NCI-H2196 treated with DMSO at 0.1 percent for 48 hours (cell line): ENCODE data around the gene SLC8A3.

Experiments used
- DNase-seq: peaks from one replicate; lab custom pipeline; 2025; ENCODE audit not compliant: unreplicated experiment; lab: John Stamatoyannopoulos, UW

Gene SLC8A3

DNA sequence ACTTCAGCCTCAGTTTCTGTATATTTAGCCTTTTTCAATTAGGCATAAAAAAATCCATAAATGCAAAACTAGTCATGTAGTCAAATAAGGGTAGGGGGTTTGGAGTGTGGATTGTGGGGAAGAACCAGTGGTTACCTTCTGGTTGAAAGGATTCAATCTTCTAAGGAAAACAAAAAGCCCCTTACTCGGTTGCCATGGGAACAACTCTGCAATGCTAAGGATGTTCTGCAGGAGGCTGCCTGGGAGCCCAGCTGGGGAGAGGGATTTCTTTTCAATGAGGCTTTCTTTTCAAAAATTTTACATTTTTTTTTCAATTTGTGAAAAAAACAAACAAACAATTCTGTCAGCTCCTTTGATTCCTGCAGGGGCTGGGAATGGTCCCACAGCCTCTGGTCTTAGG is 67.2 kb downstream of the SLC8A3 start:
- no peak for DNase-seq

DNA sequence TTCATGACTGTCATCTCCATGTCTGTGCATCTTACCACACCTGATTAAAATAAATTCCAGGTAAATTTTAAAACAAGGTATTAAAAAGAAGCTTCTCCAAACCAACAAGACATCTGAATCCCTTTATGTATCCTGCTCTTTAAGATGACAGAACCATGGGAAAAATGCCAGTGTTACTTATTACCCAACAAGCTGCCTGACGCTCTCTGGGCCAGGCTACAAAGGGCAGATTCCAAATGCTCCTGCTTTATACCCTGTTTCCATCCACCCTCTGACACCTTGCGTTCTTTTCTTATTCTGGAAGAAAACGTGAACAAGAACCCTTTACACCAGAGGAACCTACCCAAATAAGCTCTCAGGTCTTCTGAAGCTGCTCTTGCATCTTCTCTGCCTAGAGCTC is 70.7 kb downstream of the SLC8A3 start:
- DNase-seq = no peak

DNA sequence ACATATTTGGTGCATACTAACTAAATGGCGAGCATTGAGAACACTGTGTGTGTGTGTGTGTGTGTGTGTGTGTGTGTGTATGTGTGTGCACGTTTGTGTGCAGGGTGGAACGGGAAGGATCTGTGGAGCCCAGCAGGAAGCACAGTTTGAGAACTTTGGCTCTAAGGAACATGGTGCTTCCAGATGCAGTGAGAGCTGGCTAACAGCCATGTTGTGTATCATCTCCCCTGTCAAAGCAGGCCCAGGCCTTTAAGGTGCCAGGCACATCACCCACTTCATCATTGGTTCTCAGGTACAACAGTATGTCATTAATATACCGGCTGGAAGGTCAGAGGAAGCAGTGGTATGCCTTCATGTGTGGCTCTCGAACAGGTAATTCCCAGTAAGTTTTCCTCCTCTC is 72.5 kb downstream of the SLC8A3 start:
- DNase-seq = no peak

DNA sequence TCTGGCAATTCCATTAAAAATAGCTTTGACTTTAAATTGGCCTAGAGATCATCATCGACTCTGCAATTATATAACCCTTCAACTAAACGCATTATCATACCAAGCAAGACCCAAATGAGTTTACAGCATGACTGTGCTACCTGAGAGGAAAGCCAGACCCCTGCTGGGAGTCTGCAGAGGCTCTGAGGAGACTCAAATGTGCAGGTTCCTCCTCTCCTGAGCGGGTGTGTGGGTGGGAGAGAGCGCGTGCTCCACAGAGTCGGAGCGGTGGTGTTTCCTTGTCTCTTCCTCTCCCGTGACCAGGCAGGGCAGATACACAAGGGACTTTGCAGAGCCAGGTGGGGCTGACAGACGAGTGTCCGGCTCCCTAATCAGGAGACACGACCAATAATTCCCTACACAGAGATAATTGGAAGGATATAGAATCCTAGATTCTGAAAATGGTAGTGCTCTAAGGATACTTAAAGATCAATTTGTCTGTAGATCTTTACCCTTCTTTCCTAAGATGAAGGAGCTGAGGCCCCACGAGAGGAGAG is 74.1 kb downstream of the SLC8A3 start:
- no peak for DNase-seq

DNA sequence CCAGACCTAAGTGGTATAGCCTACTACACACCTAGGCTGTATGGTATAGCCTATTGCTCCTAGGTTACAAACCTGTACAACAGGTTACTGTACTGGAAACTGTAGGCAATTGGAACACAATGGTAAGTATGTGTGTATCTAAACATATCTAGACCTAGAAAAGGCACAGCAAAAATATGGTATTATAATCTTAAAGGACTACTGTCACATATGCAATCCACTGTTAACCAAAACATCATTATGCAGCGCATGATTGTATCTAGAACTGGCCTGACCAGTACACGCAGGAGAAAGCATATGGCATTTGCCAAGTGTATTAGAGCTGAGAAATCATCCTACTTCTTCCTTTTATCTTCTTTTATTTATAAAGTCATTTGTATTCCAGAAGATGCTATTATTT is 75.5 kb downstream of the SLC8A3 start:
- no peak for DNase-seq

DNA sequence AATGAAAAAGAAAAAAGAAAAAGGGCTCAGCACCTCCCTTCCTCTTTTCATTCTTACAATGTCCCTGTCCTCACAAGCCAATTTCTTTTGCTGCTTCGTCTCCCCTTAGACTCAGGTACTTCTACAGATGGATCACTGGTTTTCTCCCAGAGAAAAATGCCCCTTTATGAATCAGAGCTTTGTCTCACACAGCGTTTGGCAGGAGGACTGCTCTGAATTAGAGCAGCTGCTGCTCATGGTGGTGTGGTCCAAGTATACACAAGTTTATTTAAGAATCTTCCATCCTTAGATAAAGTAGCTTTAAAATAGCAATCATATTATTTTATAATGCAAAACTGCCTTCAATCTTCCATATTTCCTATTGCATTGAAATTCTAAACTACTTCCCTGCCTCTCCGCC is 80.3 kb downstream of the SLC8A3 start:
- no peak for DNase-seq

DNA sequence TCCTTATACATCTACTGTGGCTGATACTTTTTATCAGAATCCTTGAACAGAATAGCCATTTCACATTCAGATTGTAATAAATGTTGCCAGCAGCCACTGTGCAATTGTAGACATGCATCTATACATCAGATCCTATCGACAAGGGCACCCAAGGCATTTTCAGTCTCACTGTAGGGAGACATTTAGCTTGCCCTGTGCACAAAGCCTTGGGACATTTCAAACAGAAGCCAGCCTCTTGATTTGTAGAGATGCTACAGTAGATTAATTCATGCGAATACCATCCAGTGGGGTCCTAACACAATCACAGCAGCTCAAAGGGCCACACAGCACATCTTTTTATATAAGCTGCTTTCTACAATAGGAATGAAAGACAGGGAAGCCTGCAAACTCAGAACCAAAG is 81.4 kb downstream of the SLC8A3 start:
- no peak for DNase-seq

DNA sequence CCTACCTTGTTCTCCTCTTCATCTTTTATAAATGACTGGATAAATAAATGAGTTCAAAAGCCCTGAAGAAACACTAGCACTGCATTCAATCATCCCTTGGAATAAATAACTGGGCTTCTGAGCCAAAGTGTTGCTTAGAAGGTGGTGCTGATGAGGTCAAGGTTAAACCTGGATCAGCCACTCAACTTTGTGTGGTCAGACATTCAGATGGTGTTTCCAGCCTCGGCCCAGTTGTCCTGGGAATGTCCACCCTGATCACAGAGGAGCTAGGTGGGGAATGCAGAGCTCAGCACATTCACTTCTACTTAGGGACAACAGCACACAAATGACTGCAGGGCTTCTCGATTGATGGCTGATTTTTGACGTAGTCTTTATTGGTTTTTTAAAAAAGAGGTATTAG is 88.7 kb downstream of the SLC8A3 start:
- DNase-seq = no peak

DNA sequence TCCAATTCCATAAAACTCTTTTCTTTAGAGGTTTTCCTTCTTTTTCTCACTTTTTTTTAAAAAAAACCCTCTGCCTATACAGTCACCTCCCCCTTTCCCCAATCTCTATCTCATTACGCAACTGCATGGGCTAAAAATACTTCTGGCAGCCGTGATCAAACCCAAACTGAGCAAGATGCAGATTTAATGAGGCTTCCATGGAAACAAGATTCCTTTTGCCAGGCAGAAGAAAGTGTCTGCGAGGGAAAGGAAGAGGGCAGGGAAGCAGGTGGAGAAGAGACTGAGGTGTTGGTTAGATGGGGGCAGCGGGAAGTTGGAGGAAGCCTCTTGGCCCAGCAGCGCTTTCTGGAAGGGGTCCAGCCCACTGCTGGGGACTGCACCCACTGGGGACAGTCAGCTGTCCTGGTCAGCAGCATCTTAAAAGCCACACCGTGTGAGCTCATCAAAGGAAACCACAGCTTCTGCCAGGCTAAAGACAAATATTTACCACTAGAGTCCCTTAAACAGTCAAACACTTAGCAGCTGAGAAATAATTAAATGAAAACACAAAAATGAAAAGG is 90.4 kb downstream of the SLC8A3 start:
- DNase-seq = peak; percentile 83

DNA sequence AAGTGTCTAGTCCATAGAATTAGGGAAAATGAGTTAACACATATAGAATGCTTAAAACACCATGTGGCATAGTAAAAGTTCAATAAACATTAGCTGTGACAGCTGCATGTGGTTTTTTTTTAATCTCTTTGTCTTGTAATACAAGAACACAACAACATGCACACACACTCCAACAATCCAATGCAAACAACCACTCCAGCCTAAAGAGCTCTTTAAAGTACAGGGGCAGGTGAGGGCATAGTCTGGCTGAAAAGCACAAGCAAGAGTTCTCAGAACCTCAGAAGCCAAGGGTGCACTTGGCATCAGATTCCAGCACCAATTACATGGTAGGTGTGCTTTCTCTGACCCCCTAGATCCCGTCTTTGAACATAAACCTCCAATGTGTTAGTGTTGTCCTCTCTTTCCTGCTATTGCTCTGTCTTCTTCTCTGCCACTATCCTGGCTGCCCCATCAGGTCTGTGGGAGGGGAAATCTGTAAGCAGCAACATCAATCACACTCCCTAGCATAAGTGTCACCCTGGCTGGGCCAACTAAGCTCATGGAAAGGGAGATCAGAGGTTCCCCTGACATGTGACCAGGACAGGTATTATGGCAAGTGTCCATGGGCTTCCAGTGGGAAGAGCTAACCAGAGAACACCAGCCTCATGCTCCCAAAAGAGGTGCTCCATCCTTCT is 91.0 kb downstream of the SLC8A3 start:
- DNase-seq = peak; percentile 83

DNA sequence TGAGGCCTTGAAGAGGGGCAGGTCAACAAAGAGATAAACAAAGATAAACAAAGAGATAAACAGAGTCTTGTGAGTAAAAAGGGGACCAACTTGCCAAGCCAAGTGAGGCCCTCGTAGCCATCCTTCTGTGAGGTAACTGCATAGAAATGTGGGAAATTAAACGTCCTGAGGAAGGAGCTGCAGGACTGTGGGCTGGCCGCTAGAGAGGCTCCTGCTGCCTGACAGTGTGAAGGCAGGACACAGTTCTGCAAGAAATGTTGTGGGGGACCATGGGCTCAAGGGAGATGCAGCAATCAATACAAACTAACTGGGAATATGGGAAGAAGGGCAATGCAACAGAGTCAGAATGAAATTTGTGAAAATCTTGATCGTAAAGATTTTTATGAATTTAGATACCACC is 91.9 kb downstream of the SLC8A3 start:
- peak; percentile 13 for DNase-seq

DNA sequence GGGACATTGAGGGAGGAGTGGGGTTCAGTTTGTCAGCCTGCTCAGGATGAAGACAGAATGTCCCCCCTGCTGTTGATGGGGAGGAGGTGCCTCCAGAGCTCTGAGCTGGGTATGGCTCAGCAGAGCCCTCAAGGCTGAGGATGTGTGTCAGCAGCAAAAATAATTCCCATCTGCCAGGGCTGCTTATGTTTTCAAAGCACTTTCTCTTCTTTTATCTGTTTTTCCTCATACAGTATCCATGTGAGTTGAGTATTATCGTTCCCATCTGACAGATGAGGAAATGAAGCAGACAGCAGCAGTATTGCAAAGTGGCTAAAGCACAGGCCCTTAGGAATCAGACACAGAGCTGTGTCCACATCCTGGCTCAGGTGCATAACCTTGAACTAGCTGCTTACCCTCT is 94.1 kb downstream of the SLC8A3 start:
- no peak for DNase-seq

DNA sequence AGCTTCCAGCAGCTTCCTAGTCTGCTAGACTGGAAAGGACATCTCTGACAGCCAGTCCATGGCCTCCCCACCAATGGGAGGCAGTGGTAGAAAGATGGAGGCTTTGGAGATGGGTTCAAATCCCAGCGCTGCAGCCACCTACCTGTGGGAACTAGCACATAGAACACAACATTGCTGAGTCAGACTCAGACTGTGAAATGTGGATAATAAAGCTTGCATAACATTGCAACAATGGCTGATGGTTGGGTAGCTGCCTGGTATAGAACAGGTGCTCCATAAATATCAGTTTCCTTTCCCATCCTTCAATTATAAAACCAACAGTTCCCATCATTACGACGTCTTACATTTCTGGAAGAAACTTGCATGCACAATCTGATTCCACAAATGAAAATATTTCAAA is 94.6 kb downstream of the SLC8A3 start:
- DNase-seq = no peak

DNA sequence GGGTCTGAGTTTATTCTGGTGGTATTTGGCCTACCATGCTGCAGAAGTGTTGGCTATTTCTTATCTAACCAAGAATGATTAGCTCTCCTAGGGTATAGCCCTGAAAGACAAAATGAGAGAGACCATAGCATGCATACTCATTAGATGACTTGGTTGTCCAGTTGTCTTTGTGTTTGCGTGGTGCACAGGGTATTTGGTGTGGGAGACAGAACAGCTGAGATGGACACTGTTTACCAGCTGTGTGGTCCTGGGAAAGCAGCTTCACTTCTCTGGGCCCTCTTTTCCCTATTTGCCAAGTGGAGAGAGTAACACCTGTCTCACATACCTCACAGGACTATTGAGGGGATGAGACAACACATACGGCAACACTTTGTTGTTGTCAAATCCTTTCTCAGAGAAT is 95.6 kb downstream of the SLC8A3 start:
- no peak for DNase-seq

DNA sequence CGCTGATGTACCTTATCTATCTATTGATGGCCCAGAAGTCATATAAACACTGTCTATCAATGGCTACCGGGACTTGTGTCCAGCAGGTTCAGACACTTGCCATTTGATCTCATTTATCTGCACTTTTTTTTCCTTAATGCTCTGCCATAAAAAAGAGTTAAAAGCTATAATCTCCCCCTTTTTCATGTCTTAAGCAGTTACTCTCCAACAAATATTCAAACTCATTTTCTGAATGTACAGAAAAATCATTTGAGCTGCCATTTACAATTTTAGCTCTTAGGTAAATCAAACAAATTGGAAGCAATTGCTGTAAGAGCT is 101.4 kb downstream of the SLC8A3 start:
- no peak for DNase-seq

DNA sequence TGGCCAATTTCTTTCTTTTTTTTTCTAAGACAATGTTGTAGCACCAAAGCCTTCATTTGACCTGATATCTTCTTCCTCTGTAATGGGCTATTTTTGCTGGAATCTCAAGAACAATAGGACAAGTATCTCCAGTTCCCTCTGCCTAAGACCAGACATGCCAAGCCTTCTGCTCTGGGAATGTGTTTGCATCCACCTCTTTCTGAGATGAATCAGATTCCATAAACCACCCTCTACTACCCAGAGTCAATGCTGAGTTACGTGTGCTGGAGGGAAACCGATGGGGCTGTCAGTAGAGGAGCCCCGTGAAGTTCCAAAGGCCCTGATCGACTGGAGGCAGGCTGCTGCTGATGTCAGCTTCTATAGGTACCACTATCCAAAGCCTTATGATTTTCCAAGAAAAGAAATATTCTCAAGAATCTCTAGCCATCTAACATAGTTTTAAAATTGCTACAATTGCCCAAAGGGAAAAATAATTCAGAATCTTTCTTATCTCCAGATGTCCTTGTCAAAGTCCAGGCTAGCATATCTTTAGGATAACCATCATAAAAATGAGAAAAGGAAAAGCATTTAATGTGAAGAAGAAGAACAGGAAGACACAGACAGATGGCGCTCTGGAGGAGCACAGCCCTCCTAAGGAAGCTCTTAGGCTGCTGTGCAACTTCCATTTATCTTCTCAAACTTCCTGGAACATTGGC is 101.9 kb downstream of the SLC8A3 start:
- peak; percentile 45 for DNase-seq

DNA sequence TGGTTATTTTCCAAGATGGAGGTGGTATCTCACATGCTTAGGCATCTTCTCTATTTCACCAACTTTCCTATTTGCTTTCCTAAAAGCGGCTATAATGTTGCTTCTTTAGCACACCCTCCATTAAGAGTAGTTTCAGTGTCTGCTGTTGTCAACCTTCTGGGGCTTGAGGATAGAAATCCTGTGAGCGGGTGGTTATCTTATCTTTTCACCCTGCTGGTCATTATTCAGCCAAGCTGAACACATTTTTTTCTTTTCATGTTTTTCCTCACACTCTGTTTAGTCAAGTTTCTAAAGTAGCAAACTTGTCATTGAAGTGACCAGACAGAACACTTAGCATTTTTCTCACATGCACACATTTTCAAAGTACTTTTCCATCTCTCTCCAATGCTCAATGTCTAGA is 104.5 kb downstream of the SLC8A3 start:
- DNase-seq = no peak

DNA sequence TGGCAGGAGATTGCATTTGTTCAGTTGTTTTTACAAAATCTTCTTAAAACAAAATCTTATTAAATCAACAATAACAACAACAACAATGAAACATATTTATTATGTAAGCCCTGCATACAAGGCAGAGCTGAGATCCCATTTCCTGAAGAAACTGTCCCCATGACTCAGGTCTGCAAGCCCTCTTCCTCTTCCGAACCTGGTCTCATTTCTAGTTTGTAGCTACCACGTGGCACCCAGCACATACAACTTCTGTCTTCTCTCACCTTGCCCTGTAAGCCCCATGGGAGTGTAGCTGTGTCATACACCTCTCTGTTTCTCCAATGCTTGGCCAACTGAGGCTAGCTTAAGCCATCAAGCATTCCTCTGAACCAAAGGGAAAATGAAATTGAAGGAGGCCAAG is 106.4 kb downstream of the SLC8A3 start:
- DNase-seq = no peak

DNA sequence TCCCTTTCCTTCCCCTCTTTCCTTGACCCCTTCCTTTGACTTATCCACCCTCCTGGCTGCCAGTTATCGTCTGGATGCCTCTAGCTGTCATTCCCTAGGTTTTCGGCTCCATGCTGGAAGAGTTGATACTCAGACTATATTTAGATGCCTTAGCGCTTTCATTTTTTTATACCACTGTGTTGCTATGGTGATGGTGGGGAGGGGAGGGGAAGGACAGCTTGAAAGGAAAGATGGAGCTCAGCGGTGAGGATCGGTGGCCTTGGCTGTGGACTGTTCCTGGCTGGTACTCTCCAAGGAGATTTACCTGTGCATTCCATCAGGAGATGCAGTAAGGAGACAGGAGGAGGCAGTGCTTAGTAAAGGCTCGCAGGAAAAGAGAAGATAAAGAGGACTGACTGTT is 108.7 kb downstream of the SLC8A3 start:
- DNase-seq = no peak

DNA sequence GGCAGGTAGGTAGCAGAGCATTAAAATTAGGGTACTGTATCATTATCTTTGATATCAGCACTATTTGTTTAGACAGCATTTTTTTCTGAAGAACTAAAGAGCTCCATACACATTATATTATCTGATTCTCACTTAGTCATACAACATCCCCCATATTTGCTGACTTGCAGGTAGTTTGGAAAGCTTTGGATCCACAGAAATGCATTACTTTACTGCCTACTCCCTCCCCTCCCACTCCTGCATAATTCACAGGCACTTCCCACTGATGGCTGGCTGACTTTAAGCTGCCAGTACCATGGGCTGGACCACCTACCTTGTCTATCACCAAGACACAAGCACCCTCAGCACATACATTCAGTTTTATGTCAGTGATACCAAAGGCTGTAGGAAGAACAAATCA is 110.4 kb downstream of the SLC8A3 start:
- no peak for DNase-seq

DNA sequence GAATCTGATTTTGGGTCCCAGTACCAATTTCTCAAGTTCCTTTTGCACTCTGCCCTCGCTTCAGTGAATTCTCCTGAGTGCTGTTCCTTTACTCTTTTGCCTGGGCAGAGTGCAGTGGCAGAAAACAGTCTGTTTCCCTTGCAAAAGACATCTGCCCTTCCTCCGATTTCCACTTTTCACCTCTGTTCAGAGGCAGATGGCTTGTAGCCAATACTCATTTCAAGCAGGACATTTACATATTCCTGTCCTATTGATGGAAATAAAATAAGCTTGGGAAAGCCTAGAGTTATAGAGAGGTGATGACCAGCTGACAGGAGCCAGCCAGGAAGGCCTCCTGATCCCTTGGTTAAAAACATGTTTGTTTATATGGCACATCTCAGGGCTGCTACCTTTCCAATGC is 111.0 kb downstream of the SLC8A3 start:
- DNase-seq = no peak

DNA sequence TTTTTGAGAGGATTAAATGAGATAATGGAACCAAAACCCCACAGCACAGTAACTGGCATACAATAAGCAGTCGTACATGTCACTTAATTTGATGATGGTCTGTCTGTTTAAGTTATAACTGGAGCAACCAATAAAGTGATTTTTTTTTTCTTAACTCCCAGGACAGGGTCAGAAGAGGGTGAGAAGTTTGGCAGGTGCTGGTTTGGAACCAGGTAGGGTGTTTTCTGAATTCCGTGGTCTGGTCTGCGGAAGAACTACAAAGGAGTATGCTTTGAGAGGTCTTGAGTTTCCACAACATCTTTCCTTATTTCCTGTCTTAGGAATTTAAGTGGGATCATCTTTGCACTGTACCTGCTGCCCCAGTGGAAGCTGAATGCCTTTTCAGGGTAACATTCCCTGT is 111.7 kb downstream of the SLC8A3 start:
- DNase-seq = no peak
